Stomach (tissue), 9 donors: Measurements from ENCODE around the gene TNS1. TPM values are rescaled to one million over a fixed set of nuclear protein-coding genes. Genes with fewer than 3 reads are reported as not detected.

ENCODE experiments used
- DNase-seq, 2 donors: peaks; one replicate each; pipeline versions ENCODE4 v3.0.0 to v3.0.0-alpha.2; 2013 to 2019
- H3K27ac ChIP-seq, 5 donors: fragments of 200-600 bp in 4 of 5; sonication (generic) in 4 of 5; one replicate each; pipeline ENCODE4 v1.5.1; 2013 to 2019; ENCODE audit warnings: mild to moderate bottlenecking in 1 of 5, moderate library complexity in 1 of 5
- H3K27me3 ChIP-seq, 3 donors: fragments of 200-600 bp; sonication (generic); one replicate each; pipeline ENCODE4 v1.5.1; 2017 to 2019; ENCODE audit warnings: mixed run types in 1 of 3
- H3K36me3 ChIP-seq, 4 donors: fragments of 200-600 bp; sonication (generic); 1 replicate in 3 of 4; 2 replicates in 1 of 4; pipeline ENCODE4 v1.5.1; 2016 to 2019
- H3K4me1 ChIP-seq, 4 donors: fragments of 200-600 bp; sonication (generic); one replicate each; pipeline ENCODE4 v1.5.1; 2016 to 2019
- H3K4me3 ChIP-seq, 4 donors: fragments of 200-600 bp; sonication (generic) in 3 of 4; one replicate each; pipeline ENCODE4 v1.5.1; 2016 to 2019; ENCODE audit warnings: mild to moderate bottlenecking in 1 of 4
- H3K9me3 ChIP-seq, 4 donors: fragments of 200-600 bp; sonication (generic); one replicate each; pipeline ENCODE4 v1.5.1; 2016 to 2019
- CTCF ChIP-seq, 7 experiments: fragments of 450-650 bp in 4 of 7; fragments of 200-600 bp in 3 of 7; sonication (generic) in 3 of 7; IDR thresholded peaks; one replicate each; pipeline ENCODE4 v1.5.1; 2016 to 2019; ENCODE audit warnings: antibody characterized with exemption in 7 of 7, control low read depth in 2 of 7, mild to moderate bottlenecking in 1 of 7
- EP300 ChIP-seq: sonication (generic); formaldehyde crosslinking; IDR thresholded peaks from one replicate; pipeline ENCODE4 v1.6.1; 2017; ENCODE audit warnings: antibody characterized with exemption
- POLR2A ChIP-seq, 4 donors: fragments of 450-650 bp; IDR thresholded peaks; one replicate each; pipeline ENCODE4 v1.6.1; 2016; ENCODE audit warnings: antibody characterized with exemption in 4 of 4, control low read depth in 2 of 4, mild to moderate bottlenecking in 1 of 4, moderate library complexity in 1 of 4
- POLR2AphosphoS5 ChIP-seq, 3 donors: sonication (generic); formaldehyde crosslinking; IDR thresholded peaks; one replicate each; pipeline ENCODE4 v1.6.1; 2016; ENCODE audit warnings: antibody characterized with exemption in 3 of 3
- WGBS, 5 donors: extraction: QIAGEN DNeasy Blood & Tissue Kit in 3 of 5; methylation state at CpG; one replicate each; pipeline versions ENCODE4 v1.1.5 to v1.1.7; 2013 to 2018; 5-methylcytosine and 5-hydroxymethylcytosine counted together
- intact Hi-C: fragments of 100-400 bp; cut with DNase I; formaldehyde crosslinking; loops from one replicate; pipeline ENCODE4 v1.15.1; 2023; ENCODE audit warnings: low total_unique reads
- polyA plus RNA-seq, 3 donors: library from polyadenylated mRNA; stranded (reverse); fragments of 200-250 nt; gene quantifications; one replicate each; pipeline ENCODE4 v1.2.3, GENCODE V29; 2013
- total RNA-seq, 5 donors: library from RNA; depleted of rRNA; stranded (reverse); fragments of >200 nt; gene quantifications; one replicate each; pipeline versions ENCODE4 v1.1.0 to v1.2.3, GENCODE V29; 2014 to 2016
- donor health status: healthy with polysubstance abuse.
- donor health status: Bipolar disorder and iron deficiency.
- donor health status: healthy.

TNS1 gene
- total and polyA plus RNA-seq, 8 donors: 18.5 to 682 (median 160) TPM

- intact Hi-C loops: no loop called here
- no peaks in the 10 kb centered on the region for H3K9me3 ChIP-seq
- peaks cover 0 to 24% (median 8%) of the 10 kb centered on the region in 4 donors for H3K36me3 ChIP-seq
- TF ChIP-seq EP300 (no peak), POLR2A (IDR thresholded peaks at IDR 0.05) (no peak), CTCF (IDR thresholded peaks at IDR 0.05) (no peak), POLR2AphosphoS5 (IDR thresholded peaks at IDR 0.05) (no peak)
- no peak overlapping the region for H3K4me3 ChIP-seq
- no peaks in the 10 kb centered on the region for H3K27me3 ChIP-seq
- 53 to 74% (median 56%) methylated on average over 4 to 8 of the region's 8 CpGs for WGBS, 5 donors
- peaks cover 57 to 98% (median 85%) of the 10 kb centered on the region in 4 donors for H3K4me1 ChIP-seq
- H3K27ac ChIP-seq: peak overlapping the region; percentile 5 to 92 (median 92)
- no peak for DNase-seq
These were observed 83.6 kb downstream of the TNS1 start for GRCh38 chr2:217919204-217919603.

GRCh38 chr2:217918308-217919024 lies 84.3 kb downstream of the TNS1 start:
- H3K4me1 ChIP-seq: peaks cover 62 to 100% (median 85%) of the 10 kb centered on the region in 4 donors
- TF ChIP-seq CTCF (IDR thresholded peaks at IDR 0.05) (no peak), POLR2A (IDR thresholded peaks at IDR 0.05) (no peak), EP300 (no peak), POLR2AphosphoS5 (IDR thresholded peaks at IDR 0.05) (peak in 1 of 3 donors; percentile 17)
- WGBS, 5 donors: 49 to 65% (median 55%) methylated on average over 14 to 20 of the region's 20 CpGs
- no peaks in the 10 kb centered on the region for H3K27me3 ChIP-seq
- H3K4me3 ChIP-seq: no peak overlapping the region
- intact Hi-C loops: no loop called here
- DNase-seq: peak in 1 of 2 donors; percentile 60
- H3K27ac ChIP-seq: peak overlapping the region in 4 of 5 donors; percentile 88 to 92 (median 92)
- no peaks in the 10 kb centered on the region for H3K9me3 ChIP-seq
- H3K36me3 ChIP-seq: peaks cover 0 to 24% (median 8%) of the 10 kb centered on the region in 4 donors

DNA sequence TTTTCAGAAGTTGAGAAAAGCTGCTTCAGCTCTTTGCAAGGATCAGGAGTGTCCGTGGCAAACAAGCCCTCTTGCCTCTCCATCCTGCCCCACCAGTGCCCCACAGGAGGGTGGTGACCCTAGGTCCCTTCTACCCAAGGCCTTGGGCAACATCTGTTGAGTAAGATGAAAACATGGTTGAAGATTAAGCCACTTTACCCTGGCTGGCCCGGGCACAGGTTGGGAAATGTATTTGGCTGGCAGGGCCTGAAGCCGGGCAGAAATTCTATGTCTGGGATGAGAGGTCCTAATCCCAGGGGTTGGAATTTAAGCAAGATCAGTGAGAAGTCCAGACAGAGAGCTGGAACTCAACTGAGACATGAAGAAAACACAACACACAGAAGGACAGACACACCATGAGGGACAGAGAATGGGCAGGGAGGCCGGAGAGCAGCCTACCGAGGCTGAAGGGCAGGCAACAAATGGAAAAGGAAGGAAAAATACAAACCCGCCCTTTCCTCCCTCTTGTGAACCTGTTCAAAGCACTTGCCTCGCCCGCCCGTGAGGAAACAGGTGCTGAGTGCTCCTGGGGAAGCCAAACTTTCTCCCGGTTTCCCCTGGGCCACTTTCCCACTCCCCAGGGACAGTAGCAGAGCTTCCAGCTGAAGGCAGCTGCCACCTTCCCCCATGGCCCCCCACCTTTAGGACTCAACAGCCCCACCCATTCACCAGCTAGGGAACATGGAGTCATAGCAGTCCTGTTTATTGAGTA lies 86.1 kb downstream of the TNS1 start:
- no peak for DNase-seq
- Histone ChIP-seq H3K36me3 (peaks cover 0 to 24% (median 8%) of the 10 kb centered on the region in 4 donors), H3K9me3 (no peaks in the 10 kb centered on the region), H3K4me1 (peaks cover 67 to 100% (median 87%) of the 10 kb centered on the region in 4 donors), H3K4me3 (no peak overlapping the region), H3K27me3 (no peaks in the 10 kb centered on the region), H3K27ac (peak overlapping the region in 4 of 5 donors; percentile 88 to 92 (median 92))
- TF ChIP-seq CTCF (IDR thresholded peaks at IDR 0.05): no peak
- peak in 2 of 3 donors; percentile 21 to 71 for TF ChIP-seq POLR2AphosphoS5 (IDR thresholded peaks at IDR 0.05)
- no peak for TF ChIP-seq POLR2A (IDR thresholded peaks at IDR 0.05)
- TF ChIP-seq EP300: peak; percentile 87
- intact Hi-C loops: no loop called here
- 49 to 72% (median 59%) methylated on average over 9 to 10 of the region's 10 CpGs for WGBS, 5 donors

GRCh38 chr2:217915706-217916105 lies 87.1 kb downstream of the TNS1 start:
- Histone ChIP-seq H3K4me1 (peaks cover 67 to 100% (median 87%) of the 10 kb centered on the region in 4 donors), H3K27me3 (no peaks in the 10 kb centered on the region), H3K27ac (peak overlapping the region in 4 of 5 donors; percentile 88 to 92 (median 92)), H3K4me3 (no peak overlapping the region), H3K36me3 (peaks cover 0 to 24% (median 8%) of the 10 kb centered on the region in 4 donors), H3K9me3 (no peaks in the 10 kb centered on the region)
- DNase-seq: no peak
- intact Hi-C loops: no loop called here
- peak; percentile 97 for TF ChIP-seq EP300
- no peak for TF ChIP-seq CTCF (IDR thresholded peaks at IDR 0.05)
- peak; percentile 15 to 74 (median 37) for TF ChIP-seq POLR2AphosphoS5 (IDR thresholded peaks at IDR 0.05)
- WGBS, 5 donors: 50 to 86% (median 67%) methylated on average over 5 of the region's 5 CpGs
